HG03342 (cell line): Measurements from ENCODE around the gene ING4.

Experiments used
- ATAC-seq: cut with Tn5 transposase; IDR thresholded peaks from one replicate; pipeline ENCODE4 v1.9.1; 2021; ENCODE audit warnings: mild to moderate bottlenecking, moderate library complexity; ENCODE audit not compliant: unreplicated experiment

The ING4 gene

DNA sequence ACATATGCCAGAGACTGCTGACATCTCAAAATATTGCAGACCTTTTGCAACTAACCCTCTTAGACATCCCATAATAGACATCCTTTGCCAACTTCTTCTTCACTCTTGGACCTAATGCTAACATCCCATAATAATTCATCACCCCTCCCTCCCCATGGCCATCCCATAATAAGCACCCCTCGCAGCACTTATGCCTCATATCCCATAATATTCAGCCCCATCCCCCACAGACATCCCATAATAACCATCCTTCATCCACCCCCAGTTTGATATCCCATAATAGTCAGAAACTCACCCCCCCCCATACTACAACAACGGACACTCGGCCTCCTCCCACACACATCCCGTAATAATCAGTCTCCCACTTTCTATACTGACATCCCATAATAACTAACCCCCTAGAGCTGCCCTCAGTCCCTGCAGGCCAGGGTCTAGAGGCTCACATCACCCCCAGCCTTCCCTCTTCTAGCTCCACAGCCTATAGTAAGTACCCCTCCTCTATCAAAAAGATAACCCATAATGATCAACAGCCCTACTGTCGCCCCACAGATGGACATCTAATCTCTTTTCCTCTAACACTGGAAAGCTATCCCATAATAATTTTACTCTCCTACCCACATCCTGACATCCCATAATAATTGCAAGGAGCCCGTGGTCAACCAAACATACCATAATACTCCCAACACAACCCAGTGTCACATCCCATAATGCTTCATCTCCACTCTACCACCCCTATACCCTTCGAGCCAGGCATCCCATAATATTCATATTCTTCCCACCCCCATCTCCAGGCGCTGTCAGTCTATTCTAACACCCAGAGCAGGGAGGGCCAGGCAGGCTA lies 54.9 kb downstream of the ING4 start:
- peak; percentile 39 for ATAC-seq

DNA sequence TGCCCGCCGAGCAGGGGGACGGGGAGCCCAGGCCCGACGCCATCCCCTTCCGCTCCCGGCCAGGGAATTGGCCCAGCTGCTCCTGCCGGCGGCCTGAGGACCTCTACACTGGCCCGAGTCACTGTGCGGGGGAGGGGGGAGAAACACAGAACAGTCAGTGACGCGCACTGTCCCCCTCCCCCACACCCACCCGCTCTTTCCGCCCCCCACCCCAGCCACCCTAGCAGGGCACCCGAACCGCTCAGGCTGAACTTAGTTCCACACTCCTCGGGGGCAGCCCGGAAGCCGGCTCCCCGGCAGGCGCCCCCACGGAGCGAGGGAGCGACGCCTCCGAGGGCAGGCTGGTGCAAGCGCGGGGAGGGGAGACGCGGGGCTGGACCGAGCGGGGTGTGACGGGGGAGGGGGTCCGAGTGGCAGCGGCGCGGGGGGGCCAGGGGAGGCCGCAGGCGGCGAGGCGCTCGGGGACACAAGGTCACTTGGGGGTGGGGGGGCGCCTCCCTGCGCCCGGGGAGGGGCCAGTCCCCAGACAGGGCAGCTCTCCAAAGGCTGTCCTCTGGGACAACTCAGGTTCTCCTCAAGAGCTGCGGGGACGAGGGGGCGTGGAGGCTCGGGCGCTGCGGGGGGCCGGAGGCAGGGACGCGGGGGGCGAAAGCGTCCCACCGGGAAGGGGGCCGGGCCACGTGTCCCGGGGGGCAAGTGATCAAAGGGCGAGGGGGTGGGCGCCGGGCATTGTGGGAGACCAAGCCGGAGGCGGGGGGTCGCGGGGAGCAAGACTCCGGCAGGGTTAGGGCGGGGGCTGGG lies 56.4 kb downstream of the ING4 start:
- no peak for ATAC-seq

DNA sequence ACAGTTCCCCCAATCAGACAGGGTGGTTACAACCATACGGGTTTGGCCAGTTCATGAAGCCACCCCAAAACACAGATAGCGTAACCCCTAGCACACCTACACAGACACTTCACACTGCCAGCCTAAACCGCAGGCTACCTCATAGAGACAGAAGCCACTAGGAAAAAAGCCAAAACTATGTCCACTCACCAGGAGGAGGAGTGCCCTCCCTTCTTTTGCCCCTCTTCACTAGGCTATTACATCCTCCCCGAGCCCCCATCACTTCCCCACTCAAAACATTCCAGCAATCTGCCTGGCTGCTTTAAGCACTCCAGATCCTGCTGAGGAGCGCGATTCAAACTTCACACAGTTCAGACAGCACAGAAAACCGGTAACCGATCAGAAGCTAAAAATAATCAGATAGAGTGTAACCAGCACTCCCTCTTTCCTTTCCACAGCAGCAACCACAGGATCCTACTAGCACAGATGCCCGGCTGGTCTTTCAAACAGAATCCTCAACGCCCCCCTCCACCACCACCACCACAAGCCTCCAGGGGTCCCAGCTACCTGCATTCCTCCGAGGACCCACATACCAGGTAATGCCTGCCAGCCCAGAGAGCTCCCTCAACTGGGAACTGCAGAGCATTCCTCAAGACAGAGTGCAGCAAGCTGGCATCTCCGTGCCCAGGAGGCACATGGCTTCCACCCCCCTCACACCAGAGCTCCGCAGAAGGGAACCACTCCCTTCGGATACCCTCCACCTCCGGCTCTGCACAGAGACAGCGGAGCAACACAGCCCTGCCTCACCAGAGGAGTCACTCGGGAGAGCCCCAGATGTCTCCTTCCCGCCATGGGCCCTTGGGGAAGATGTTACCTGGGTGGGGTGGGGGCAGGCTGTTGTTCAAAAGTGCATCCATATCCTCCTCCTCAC lies 57.2 kb downstream of the ING4 start:
- no peak for ATAC-seq

DNA sequence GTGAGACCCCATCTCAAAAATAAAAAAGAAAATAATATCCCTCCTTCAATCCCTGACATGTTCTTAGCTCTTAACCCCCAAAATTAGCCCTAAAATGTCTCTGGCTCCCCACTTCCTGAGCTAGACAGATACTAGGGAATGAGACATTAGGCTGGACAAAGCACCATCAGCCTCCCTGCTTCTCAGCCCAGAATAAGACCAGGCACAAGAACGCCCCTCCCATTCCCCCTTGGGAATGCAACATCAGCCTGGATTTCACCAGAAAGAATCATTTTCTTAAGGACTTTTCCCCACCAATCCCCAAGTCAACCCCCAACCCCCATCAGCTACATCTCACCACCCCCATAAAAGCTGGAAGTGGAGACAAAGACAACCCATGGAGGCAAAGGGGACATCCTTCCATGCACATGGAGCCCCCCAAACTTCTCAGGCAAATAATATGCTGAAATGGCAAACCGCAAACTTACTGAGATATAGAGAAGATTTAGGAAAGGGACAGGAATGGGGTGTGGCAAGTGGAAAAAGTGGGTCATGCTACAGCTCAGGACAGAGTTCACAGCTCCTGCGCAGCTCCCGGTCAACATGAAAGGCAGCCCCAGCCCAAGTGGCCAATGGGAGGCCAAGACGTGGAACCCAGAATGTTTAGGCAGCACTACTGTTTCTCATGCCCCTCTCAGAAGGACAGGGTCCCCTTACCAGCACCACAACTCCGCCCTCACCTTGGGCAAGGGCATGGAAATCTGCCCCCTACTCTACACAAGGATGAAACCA lies 58.5 kb downstream of the ING4 start:
- ATAC-seq, result no peak

DNA sequence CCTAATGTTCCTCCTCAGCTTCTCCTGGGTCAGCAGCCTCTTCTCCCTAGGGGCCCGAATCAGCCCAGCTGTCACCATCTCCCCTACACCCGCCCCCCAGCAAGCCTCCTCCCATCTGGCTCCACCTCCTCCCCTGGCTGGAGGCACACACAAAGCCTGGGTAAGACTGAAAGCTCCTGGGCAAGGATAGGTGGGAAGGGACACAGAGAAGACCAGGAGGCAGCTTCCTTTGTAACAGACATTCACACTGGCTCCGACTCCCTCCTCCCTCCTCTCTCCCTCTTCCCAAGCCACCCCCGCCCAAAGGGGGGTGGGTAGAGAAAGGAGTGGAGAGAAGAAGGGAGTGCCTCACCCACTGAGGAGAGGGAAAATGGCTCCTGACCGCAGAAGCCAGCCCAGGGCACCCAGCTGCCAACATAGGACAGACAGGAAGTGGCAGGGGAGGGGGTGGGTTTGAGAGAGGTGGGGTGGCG lies 59.8 kb downstream of the ING4 start:
- no peak for ATAC-seq

DNA sequence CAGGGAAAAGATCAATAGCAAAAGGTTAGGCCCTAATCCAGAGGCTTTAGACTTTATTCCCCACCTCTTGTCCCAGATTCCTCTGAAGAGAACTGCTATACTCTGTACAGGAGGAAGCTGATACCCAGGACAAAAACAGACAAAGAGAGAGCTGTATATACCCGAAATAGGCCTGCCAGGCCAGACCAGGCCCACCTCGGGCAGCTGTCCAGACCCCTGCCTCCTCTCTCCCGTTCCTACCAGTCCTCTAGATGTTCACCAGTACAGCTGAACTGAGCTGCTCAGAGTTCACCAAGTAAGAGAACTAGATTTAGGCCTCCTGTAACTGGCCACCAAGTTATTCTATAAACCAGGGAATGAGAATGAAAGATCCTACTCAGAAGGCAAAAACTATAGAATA lies 60.4 kb downstream of the ING4 start:
- ATAC-seq, result no peak
